Activated effector memory CD4-positive, alpha-beta T cell treated with anti-CD3 and anti-CD28 coated beads, Interleukin-2, amount 50 U/mL, for 16 hours (primary cell): ENCODE results near the gene TMEM170B.

Experiments used
- DNase-seq: peaks from one replicate; pipeline ENCODE4 v3.0.0-alpha.2; 2020

TMEM170B gene

DNA sequence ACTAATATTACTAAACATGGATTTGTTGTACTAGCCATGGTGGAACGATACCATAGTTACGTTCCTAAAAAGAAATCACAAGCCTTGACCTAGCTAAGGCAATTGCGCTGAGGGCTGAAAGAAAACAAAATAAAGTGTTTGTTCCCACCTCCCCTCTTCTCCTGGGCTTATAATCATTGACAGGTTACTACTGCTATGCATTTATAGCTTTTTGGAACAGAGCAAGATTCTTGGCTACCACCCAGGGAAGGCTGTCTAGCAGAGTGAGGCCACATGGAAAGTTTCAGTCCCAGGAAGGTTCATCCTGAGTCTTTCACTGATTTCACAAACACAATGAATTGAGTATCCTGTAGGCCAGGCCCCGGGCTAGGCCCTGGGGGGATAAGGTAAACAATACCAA is 84.6 kb downstream of the TMEM170B start:
- DNase-seq: no peak

DNA sequence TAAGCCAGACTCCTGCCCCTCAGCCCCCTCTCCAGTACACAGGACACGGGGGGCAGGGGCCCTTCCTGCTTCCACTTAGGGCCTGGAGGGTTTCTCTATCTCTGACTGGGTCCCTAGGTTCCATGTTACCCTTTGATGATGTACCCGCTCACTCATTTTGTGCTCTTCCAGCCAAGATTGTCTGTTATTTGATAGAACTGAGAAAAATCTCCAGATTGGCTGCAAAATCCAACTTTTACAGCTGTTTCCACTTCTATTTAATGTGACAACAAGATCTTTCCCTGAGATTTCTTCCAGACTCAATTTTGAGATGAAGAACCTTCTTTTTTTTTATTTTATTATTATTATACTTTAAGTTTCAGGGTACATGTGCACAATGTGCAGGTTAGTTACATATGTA is 85.7 kb downstream of the TMEM170B start:
- no peak for DNase-seq

DNA sequence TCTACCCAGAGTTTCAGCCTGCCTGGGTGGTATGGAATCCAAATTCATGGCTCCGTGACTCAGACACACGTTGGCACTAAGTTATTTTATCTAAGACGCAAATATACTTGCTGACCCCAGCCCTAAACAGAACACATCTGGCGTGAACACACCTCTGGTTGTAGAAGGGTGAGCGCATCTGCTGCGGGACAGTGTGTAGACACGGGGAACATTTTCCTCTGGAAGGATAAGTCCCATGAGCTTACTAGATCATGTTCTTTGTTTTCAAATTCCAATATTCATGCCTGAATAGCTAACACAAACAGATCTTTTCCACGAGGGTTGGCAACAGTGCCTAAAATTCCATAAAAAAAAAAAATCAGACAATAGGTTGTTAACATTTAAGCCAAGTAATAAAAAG is 87.8 kb downstream of the TMEM170B start:
- DNase-seq: no peak

DNA sequence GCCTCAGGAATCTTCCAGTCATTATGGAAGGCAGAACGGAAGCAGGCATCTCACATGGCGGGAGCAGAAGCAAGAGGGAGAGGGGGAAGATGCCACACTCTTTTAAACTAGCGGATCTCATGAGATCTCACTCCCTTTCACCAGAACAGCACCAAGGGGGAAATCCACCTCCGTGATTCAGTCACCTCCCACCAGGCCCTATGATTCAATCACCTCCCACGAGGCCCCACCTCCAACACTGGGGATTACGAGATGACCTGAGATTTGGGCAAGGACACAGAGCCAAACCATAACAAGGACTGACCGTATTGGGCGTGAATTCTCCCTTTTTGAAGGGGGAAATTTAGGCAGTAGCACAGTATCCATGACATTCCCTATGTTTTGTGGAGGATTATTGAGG is 88.8 kb downstream of the TMEM170B start:
- DNase-seq: no peak

DNA sequence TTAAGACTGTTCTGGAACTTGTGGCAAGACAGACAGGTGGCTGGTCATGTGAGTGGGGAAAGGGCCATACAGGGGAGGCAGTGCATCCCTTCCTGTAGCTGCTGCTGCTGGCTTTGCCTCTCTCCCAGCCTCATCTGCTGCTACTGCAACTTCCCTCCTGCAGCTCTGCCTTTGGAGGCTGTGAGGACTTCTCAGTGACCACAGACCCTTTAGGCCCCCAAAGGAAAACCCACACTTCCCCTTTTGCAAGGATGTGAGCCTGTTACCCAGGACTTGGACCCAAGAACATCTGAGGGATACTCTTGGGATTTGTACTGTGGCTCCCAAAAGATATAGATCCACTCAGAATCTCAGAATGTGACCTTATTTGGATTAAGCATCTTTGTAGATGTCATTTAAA is 91.0 kb downstream of the TMEM170B start:
- no peak for DNase-seq

DNA sequence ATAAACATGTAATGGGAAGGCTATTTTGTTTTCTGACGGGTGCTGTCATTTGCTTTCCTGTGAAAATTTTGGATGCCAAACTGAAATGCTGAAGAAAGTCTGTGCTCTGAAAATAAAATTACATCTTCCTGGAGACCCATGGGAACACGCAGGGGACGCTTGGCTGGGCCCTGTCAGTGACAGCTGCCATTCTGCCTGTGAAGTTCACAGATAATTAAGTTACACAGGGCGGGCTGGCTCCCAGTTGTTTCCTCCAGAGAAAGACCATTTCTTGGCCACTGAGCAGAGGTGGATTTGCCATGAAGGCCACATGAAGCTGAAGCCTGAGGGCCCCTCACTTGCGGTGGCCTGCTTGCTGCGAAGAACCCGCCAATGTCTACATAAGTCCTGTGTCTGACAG is 93.5 kb downstream of the TMEM170B start:
- DNase-seq: no peak

DNA sequence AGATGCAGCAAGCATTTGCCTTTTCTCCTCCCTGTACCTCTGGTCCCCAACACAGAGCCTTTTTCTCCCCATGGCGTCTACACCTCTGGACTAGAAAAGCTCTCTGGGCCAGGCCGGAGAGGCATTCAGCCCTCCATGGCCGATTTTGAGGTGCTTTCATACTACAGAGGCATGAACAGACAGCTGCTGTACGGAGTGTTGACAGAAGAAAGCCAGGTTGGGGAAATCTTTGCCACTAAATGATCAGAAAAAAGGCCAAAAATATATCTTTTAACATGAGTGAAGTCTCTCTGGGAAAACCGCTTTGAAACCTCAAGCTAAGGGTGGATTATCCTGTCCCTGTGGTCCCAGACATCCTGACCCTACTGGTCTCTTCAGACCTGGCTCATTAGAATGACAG is 94.0 kb downstream of the TMEM170B start:
- DNase-seq: no peak

DNA sequence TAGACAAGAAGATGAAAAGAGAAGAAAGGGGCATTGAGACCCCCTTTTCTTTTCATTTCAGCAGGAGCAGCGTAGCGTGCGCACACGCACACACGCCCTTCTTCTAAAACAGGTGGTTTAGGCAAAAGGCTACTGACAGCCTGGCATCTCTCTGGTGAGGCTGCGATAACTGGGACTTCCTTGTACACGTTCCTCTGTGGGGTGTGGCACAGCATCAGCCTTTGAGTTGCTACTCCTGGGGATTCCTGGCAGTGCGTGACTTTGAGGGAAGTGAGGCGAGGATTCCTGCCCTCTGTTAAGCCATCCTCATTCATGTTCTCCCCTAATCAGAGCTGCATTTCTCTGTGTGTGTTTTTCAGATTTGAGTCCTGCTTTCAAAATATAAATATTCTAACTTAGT is 94.7 kb downstream of the TMEM170B start:
- DNase-seq: no peak

DNA sequence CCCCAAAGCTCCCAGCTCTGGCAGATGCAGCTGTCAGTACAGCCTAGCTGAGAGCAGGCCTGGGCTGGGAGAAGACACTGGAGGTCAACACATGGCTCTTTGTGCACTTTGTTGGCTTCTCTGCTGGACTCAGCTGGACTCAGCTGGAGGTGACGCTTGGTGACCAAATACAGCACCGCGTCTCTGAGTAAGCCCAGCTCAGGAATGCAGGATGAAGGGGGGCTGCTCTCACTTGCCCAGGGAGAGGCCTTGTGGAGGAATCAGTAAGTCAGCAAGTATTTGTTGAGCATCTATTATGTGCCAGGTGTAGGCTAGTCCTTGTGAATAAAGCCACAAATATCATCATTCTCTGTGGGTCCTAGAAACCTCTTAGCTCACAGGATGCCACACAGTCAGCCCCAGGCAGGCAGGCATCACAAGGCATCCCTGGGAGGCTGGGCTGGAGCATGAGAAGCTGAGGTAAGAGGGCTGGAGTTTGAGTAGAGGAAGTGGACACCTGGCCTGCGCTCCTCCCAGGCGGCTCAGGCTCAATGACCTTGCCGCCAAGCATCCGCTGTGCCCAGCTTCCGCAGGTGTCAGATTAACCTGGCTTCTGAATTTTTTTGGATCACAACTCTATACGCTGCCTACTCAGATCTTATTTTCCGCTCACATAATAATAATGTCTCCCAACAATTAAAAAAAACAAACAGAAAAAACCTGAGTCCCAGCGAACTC is 95.4 kb downstream of the TMEM170B start:
- no peak for DNase-seq
